Measurements from ENCODE around the gene SLFN14.

DNA sequence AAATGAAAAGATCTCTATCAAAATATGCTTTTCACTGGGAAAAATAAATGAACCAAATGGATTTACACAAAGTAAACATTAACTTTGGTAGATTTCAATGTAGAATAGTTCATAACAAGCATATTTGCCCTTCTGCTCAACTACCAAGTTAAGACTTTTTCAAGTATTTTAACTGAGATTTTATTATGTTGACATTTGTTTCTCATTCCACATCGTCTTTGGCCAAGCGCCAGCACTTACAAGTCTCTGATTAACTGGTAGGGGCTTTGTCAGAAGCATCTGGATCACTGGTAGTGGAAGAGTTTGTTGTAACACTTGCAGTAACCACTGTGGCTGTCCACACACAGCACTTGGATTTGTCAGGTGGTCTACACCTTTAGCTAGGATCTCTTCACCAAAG, 46.1 kb downstream of the SLFN14 start:
- TF ChIP-seq GATA2 (IDR thresholded peaks at IDR 0.05; ENCODE audit: low read depth, low read length) = no peak
- TF ChIP-seq GATA3 (IDR thresholded peaks at IDR 0.05; ENCODE audit: low read depth, low read length) = no peak

All from SH-SY5Y (cell line).